Heart left ventricle (tissue), 16 donors: ENCODE results near the gene ZNF423. TPM values are rescaled to one million over a fixed set of nuclear protein-coding genes. Genes with fewer than 3 reads are reported as not detected.
"Not testable (repeated sequence)": the region's sequence is repeated elsewhere in the genome, so short reads cannot be mapped to it uniquely, and the experiment has no call there.

Experiments used
- ATAC-seq, 4 donors: fragments of 200-7000 bp; cut with Tn5 transposase; one replicate each; pipeline ENCODE4 v1.9.1; 2020 to 2022; ENCODE audit warnings: moderate library complexity in 4 of 4, mild to moderate bottlenecking in 3 of 4, moderate number of reproducible peaks in 1 of 4
- DNase-seq, 5 donors: peaks; one replicate each; pipeline ENCODE4 v3.0.0-alpha.2; 2020
- H3K27ac ChIP-seq, 12 donors: fragments of 200-600 bp; sonication (generic) in 4 of 12; one replicate each; pipeline versions ENCODE4 v1.5.0 to v1.8.0; 2016 to 2022; ENCODE audit warnings: mild to moderate bottlenecking in 2 of 12
- H3K27me3 ChIP-seq, 9 donors: fragments of 200-600 bp; sonication (generic) in 2 of 9; one replicate each; pipeline versions ENCODE4 v1.5.1 to v1.8.0; 2016 to 2022; ENCODE audit warnings: mild to moderate bottlenecking in 3 of 9
- H3K36me3 ChIP-seq, 9 donors: fragments of 200-600 bp; sonication (generic) in 2 of 9; one replicate each; pipeline versions ENCODE4 v1.5.0 to v1.8.0; 2018 to 2022; ENCODE audit warnings: mild to moderate bottlenecking in 2 of 9
- H3K4me1 ChIP-seq, 12 donors: fragments of 200-600 bp; sonication (generic) in 4 of 12; one replicate each; pipeline versions ENCODE4 v1.5.0 to v1.8.0; 2016 to 2022; ENCODE audit warnings: mild to moderate bottlenecking in 3 of 12
- H3K4me3 ChIP-seq, 12 donors: fragments of 200-600 bp; sonication (generic) in 4 of 12; one replicate each; pipeline versions ENCODE4 v1.5.0 to v1.8.0; 2017 to 2022; ENCODE audit warnings: mild to moderate bottlenecking in 9 of 12, moderate library complexity in 4 of 12
- H3K9me3 ChIP-seq, 12 donors: fragments of 200-600 bp; sonication (generic) in 4 of 12; one replicate each; pipeline versions ENCODE4 v1.5.0 to v1.8.0; 2016 to 2022; ENCODE audit warnings: mild to moderate bottlenecking in 1 of 12
- CTCF ChIP-seq, 12 donors: fragments of 200-600 bp; sonication (generic) in 4 of 12; IDR thresholded peaks; one replicate each; pipeline versions ENCODE4 v1.5.0 to v1.8.0; 2018 to 2022; ENCODE audit warnings: antibody characterized with exemption in 12 of 12, mild to moderate bottlenecking in 5 of 12
- POLR2A ChIP-seq, 2 donors: fragments of 450-650 bp; IDR thresholded peaks; one replicate each; pipeline ENCODE4 v1.6.1; 2017; ENCODE audit warnings: antibody characterized with exemption in 2 of 2, mild to moderate bottlenecking in 2 of 2, moderate library complexity in 2 of 2
- WGBS, 4 donors: extraction: QIAGEN DNeasy Blood & Tissue Kit in 2 of 4; methylation state at CpG; one replicate each; pipeline versions ENCODE4 v1.1.5 to v1.1.7; 2013 to 2018; 5-methylcytosine and 5-hydroxymethylcytosine counted together
- intact Hi-C, 10 donors: fragments of 100-400 bp; cut with DNase I; formaldehyde crosslinking; loops; one replicate each; pipeline versions ENCODE4 v1.11.1 to v1.14.2; 2022
- polyA plus RNA-seq, 2 donors: library from polyadenylated mRNA; stranded (reverse); fragments of 200-250 nt; gene quantifications; one replicate each; pipeline ENCODE4 v1.2.3, GENCODE V29; 2013
- total RNA-seq, 9 donors: library from RNA; depleted of rRNA in 2 of 9; stranded (reverse); fragments of >200 nt in 2 of 9; fragmentation: NEBNext Ultra II Directional in 3 of 9; extraction: Animal tissue kit (Norgen Biotek cat#: 25700) in 3 of 9; gene quantifications; one replicate each; pipeline versions ENCODE4 v1.1.0 to v1.2.4, GENCODE V29; 2016 to 2023
- donor health status: ischemic (EF 13 %, LVEDD 7.1; RV severe dilation, severe dysfunction).
- donor health status: healthy with polysubstance abuse.
- donor health status: DM: no; HTN: yes; CAD: no.
- donor health status: DM: no; HTN: no; CAD: no.
- donor health status: ischemic (EF 25% LVEDD 6.9; RV normal size, moderate dysfunction).
- donor health status: ischemic (EF 25% LVEDD 5.7; RV mildly dilated, moderate dysfunction).
- donor health status: healthy.
- donor health status: DM: yes; HTN: yes; CAD: no.
- donor health status: ischemic (EF 35%, LVEDD 5.7; RV mildly dilated, moderate dysfunction).
- donor health status: nonischemic (EF 11% LVEDD 7.7; RV severe dilation, severe dysfunction).
- donor health status: DM: yes; HTN: yes; CAD: no.
- donor health status: PGD.
- donor health status: ischemic (EF 29% LVEDD 5.4; RV normal size, mild dysfunction).
- donor health status: nonischemic (EF 23%, LVEDD 6.1; RV moderate dilation, normal function).

ZNF423 gene
- total and polyA plus RNA-seq, 11 donors, result 1.8 to 10.4 (median 5.7) TPM

- peaks cover 0 to 12% (median 4%) of the 10 kb centered on the region in 12 donors for H3K4me1 ChIP-seq
- H3K27me3 ChIP-seq, result peaks cover 0 to 22% (median 6%) of the 10 kb centered on the region in 9 donors
- 3 to 47% (median 4%) methylated on average over 1 to 22 of the region's 22 CpGs for WGBS, 4 donors
- intact Hi-C loops, result loop anchor here in 9 of 10 donors (1.0 to 10.0 kb wide), 8 partner anchors 262 to 469 kb away; no protein-coding TSS in a partner anchor
- H3K4me3 ChIP-seq, result peak overlapping the region in 11 of 12 donors; percentile 18 to 56 (median 47)
- TF ChIP-seq POLR2A (IDR thresholded peaks at IDR 0.05), result no peak
- TF ChIP-seq CTCF (IDR thresholded peaks at IDR 0.05), result peak; percentile 91 to 99 (median 94)
- DNase-seq (peak; percentile 71 to 89 (median 81)), ATAC-seq (peak; percentile 55 to 97 (median 88))
- H3K27ac ChIP-seq, result peak overlapping the region in 2 of 12 donors; percentile 11 to 45
- no peaks in the 10 kb centered on the region for H3K9me3 ChIP-seq
- no peaks in the 10 kb centered on the region for H3K36me3 ChIP-seq
Measured at GRCh38 chr16:49876716-49877129, 20.8 kb upstream of the ZNF423 start.

- intact Hi-C loops, result loop anchor here in 9 of 10 donors (1.0 to 10.0 kb wide), 8 partner anchors 261 to 469 kb away; no protein-coding TSS in a partner anchor
- 19 to 30% (median 24%) methylated on average over 21 to 45 of the region's 45 CpGs for WGBS, 4 donors
- H3K9me3 ChIP-seq, result no peaks in the 10 kb centered on the region
- peak overlapping the region in 2 of 12 donors; percentile 11 to 45 for H3K27ac ChIP-seq
- peak overlapping the region in 11 of 12 donors; percentile 18 to 56 (median 47) for H3K4me3 ChIP-seq
- H3K27me3 ChIP-seq, result peaks cover 0 to 22% (median 6%) of the 10 kb centered on the region in 9 donors
- DNase-seq, result peak in 1 of 5 donors; percentile 12
- no peaks in the 10 kb centered on the region for H3K36me3 ChIP-seq
- peak in 1 of 4 donors; percentile 19 for ATAC-seq
- TF ChIP-seq CTCF (IDR thresholded peaks at IDR 0.05), result no peak
- no peak for TF ChIP-seq POLR2A (IDR thresholded peaks at IDR 0.05)
- H3K4me1 ChIP-seq, result peaks cover 0 to 12% (median 4%) of the 10 kb centered on the region in 12 donors
Measured at GRCh38 chr16:49875806-49876715, 20.1 kb upstream of the ZNF423 start.

GRCh38 chr16:49874613-49875237 is 18.8 kb upstream of the ZNF423 start:
- ATAC-seq (no peak), DNase-seq (no peak)
- peaks cover 0 to 12% (median 4%) of the 10 kb centered on the region in 12 donors for H3K4me1 ChIP-seq
- H3K36me3 ChIP-seq, result no peaks in the 10 kb centered on the region
- H3K4me3 ChIP-seq, result no peak overlapping the region
- peaks cover 0 to 22% (median 6%) of the 10 kb centered on the region in 9 donors for H3K27me3 ChIP-seq
- TF ChIP-seq CTCF (IDR thresholded peaks at IDR 0.05) (no peak), POLR2A (IDR thresholded peaks at IDR 0.05) (no peak)
- intact Hi-C loops, result loop anchor here in 9 of 10 donors (5.0 to 10.0 kb wide), 5 partner anchors 260 to 467 kb away; no protein-coding TSS in a partner anchor
- no peak overlapping the region for H3K27ac ChIP-seq
- 93 to 97% (median 95%) methylated on average over 1 of the region's 1 CpG for WGBS, 4 donors
- no peaks in the 10 kb centered on the region for H3K9me3 ChIP-seq

GRCh38 chr16:49871824-49872223 is 15.9 kb upstream of the ZNF423 start:
- intact Hi-C loops, result loop anchor here in 3 of 10 donors (10.0 kb wide), 2 partner anchors 257 to 377 kb away; no protein-coding TSS in a partner anchor
- DNase-seq, H3K27ac ChIP-seq, H3K27me3 ChIP-seq, H3K4me3 ChIP-seq, H3K36me3 ChIP-seq, H3K9me3 ChIP-seq, ATAC-seq: not testable (repeated sequence)
- 97 to 99% (median 98%) methylated on average over 5 of the region's 5 CpGs for WGBS, 4 donors
- H3K4me1 ChIP-seq, result peaks cover 0 to 12% (median 3%) of the 10 kb centered on the region in 12 donors
